GM19099 (cell line): ENCODE data around the gene SS18L1.

Experiments
- POLR2A ChIP-seq: IDR thresholded peaks from 3 replicates; pipeline ENCODE4 v1.6.1; 2011; ENCODE audit warnings: low read depth; ENCODE audit not compliant: insufficient read length; ENCODE audit errors: extremely low read depth

The SS18L1 gene

DNA sequence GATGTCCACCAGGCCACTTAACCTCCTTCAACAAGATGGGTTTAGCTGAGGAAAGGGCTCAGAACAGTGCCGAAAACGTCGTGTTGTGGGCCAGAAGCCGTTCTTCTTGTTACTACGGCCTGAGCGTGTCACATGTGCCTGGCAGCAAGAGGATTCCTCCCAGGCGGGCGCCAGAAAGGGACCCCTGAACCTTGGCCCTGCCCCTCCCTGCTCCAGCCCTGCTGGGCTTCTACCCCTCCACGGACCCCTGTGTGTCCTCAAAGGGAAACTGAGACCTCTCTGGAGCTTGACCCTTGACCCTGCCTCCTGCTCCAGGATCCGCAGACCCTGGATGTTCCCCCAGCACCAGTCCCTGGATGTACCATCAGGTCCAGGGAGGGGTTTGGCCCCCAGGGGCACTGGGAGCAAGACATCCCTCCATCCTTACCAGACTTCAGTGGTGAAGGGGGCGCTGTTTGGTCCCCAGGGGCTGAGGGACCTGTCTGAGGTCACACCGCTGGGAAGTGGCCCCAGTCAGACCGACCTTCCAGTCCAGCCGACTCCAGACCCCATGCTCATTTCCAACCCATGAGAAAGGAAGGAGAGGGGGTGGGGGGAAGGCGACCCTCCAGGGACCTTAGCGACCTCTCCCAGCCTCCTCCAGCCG, 66.4 kb downstream of the SS18L1 start:
- TF ChIP-seq POLR2A, result no peak

DNA sequence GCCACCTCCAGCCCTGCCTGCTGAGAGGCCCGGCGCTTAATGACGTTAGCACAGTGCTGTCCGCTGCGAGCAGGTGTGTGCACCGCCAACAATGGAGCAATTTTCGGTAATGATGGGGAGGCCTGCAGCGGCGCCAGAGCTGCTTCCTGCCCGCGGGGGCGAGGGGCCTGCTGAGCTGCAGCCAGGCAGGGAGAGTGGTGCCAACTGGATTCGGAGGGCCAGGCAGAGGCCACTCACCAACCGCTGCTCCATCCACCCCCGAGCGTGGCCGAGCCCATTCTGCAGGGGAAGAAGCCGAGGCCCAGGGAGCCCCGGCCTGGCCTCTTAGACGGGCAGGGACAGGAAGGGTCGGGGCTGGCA, 66.9 kb downstream of the SS18L1 start:
- TF ChIP-seq POLR2A, result no peak

DNA sequence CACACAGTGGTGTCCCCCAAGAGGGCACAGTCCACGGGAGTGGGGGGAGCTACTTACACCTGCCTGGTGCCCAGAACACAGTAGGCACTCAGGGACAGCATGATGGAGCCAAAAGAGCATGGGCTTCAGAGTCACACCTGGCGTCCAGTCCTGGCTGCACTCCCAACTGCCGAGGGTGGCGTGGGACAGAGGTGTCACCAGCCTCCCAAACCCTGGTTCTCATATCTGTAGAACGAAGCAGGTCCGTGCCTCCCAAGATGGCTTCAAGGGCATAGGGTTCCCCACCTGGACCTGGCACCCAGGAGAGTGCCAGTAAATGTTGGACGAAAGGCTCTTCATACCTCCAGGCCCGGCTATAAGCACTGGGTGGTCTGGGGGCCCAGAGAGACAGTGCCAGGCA, 67.6 kb downstream of the SS18L1 start:
- TF ChIP-seq POLR2A, result no peak

DNA sequence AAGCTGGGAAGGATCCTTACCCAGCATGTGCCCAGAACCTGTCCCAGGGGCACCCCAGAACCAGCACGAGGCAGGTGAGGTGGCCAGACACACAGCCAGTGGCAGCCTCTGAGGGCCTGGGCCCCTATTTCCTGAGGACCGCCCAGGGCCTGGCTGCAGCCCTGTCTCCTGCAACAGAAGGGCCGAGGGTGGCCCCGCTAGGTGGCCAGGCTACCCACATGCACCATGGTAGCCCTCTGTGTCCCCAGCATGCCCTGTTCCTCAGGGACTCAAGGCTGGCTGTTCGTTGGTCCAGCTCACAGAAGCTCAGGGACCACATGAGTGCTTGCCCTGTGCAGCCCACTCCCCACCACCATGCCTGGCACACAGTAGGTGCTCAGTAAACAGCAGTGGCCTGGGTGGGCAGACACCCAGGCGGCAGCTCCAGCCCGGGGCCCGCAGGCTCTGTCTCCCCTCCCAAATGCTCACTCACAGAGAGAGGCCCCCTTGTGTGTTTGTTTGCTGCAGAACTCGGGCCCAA, 68.3 kb downstream of the SS18L1 start:
- TF ChIP-seq POLR2A, result no peak

DNA sequence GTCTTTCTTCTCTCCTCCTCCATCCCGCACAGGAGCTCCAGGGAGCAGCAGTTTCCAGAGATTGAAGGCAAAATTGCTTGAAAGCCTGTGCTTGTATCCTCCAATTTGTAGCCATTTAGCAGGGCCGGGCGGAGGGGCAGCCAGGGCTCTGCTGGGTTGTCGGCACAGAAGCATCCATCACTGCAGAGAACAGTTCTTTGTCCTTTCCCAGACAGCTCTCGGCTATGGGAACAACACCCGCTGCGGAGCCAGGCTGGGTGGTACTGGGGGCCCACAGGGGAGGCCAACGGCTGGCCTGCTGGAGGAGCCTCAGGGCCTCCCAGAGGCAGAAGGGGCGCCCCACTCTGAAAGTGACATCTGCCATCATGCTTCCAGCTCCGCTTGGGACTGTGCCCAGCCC, 68.7 kb downstream of the SS18L1 start:
- no peak for TF ChIP-seq POLR2A

DNA sequence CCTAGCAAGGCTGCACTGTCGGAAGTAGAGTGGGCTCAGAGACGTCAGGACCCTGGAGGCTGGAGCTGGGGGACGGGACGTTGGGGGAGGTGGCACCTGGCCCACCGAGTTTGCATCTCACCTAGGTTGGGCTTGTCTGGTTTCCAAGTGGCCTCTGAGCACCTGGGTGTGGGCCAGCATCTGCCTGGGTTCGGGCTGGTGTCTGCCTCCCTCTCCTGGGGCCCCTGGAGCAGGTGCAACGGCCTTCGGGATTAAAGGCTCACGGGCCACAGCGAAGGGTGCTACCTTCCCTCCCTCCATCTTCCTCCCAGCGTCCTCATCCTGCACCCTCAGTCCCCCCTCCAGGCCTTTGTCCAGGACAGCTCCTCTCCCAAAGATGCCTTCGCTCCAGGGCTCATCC, 70.5 kb downstream of the SS18L1 start:
- no peak for TF ChIP-seq POLR2A

DNA sequence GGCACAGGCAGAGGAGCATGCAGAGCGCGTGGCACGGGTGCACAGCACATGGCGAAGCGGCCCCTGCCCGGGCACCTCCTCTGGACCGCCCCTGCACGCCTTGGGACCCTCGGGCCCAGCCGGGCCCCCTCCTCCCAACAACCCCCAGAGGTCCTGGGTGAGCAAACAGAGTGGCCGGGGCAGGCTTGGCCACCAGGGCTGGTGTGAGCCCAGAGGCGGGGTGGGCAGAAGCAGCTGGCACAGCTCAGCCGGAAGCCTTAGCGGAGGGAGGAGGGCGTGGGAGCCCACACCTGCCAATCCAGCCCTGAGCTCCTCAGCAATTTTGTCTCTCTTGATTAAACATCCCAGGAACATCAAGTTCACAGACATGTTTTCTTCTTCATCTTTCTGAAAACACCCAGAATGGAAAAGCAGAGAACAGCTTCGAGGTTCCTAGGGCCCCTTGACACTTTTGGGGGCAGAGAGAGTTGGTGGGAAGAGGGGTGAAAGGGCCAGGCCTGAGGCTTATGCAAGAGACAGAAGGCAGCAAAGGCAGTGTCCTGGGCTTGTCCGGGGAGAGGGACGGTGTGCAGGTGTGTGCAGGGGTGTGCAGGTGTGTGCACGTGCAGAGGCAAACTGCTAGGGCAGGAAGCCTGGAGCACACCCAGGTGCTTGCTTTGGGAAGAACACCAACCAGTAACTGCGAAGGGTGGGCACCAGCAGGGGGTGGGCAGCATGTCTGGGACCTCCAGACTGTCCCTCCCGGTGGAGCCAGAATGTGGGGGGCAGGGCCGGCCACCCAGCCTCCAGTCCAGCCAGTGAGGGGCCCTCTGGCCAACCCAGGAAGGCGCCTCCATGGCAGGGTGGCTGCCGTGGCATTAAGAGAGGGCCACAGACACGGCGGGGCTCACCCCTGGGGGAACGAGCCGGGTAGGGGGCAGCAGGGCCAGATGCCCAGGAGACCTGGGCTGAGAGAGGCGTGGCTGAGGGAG, 71.7 kb downstream of the SS18L1 start:
- TF ChIP-seq POLR2A, result no peak

DNA sequence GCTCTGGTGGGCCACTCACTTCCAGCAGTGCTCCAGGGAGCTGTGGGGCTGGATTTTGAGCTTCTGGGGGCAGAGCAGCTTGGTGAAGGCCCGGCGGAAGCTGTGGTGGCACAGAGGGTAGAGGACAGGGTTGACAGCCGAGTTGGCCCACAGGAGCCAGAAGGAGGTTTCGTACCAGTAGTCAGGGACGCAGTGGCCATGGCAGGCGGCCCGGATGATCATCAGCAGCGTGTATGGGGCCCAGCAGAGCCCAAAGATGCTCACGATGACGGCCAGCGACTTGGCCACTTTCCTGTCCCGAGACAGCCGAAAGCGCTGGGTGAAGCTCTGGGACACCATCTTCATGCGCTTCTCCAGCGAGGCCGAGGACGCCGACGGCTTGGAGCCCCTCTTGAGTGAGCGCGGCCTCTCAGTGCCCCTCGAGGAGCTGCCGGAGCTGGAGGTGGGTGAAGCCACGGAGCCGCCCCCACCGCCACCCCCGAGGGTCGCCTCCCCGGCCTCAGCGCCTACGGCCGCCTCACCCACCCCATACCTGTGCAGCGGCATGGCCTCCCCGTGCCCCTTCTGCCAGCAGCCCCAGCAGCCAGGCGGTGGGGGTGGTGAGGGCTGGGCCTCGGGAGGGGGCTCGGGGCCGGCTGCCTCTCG, 72.5 kb downstream of the SS18L1 start:
- TF ChIP-seq POLR2A, result no peak

DNA sequence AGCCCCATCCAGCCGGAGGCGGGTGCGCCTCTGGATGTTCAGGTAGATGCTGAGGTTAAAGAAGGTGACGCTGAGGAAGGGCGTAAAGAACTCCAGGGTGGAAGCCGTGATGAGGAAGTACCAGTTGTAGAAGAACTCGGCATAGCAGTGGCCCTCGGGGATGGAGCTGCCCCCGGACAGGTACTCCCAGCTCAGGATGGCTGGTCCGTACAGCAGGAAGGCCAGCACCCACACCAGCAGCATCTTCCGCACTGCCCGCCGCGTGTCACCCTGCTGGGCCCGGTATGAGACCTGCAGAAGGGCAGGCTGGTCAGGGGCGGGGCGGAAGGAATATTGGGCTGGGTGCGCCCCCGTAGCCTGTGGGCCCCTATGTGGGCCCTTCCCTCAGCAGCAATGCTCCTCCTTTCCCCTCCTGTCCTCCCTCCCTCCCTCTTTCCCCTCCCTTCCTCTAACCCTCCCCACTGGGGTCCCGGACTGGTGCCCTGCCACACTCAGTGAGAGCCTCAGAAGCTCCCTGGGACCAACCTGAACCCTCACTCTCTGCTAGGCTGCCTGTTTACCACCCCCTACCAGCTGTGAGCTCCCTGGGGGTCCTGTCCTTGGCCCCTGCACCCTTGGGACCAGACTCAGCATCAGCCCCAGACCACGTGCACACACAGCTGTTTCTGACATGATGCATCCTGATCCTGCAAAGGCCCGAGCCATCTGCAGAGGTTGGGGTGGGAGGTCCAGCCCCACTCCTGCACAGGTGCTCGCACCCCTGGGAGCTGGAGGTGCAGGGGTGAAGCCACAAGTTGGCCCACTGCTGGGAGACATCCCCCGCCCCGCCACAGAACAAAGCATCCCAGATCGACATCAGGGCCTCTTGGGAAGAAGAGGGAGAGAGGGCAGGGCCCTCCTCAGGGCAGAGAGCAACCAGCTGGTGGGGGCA, 73.3 kb downstream of the SS18L1 start:
- TF ChIP-seq POLR2A, result no peak

DNA sequence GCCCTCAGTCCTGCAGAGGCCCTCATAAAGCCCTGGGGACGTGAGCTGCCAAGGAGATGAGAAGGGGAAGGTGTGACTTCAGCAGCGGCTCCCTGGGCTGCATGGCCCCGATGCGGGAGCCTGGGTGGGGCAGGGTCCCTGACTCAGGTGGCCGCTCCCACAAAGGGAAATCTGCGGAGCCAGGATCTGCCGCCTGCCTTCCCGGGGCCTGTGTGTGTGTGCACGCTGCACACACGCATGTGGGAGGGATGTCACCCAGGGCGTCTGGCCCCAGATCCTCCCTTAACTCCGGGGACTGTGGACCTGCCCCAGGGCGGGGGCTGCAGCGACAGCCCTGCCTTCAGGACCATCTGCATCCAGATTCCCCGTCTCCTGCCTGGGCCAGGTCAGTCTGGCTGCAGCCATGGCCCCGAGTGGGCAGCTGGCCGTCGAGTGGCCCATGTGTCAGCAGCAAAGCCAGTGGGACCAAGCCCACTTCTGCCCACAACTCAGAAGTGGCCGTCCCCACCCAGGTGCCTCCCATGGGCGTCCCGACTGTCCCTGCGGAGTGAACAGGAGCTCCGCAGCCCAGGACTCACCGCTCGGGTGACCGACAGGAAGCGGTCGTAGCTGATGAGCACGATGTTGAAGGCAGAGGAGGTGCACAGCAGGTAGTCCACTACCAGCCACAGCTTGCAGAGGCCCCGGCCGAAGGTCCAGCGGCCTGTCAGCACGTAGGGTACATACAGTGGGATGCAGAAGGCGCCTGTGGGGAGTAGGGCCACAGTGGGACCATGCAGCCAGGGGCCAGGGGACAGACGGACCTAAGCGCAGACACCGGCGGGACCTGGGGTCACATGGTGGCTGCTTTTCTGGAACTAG, 74.6 kb downstream of the SS18L1 start:
- TF ChIP-seq POLR2A, result no peak

DNA sequence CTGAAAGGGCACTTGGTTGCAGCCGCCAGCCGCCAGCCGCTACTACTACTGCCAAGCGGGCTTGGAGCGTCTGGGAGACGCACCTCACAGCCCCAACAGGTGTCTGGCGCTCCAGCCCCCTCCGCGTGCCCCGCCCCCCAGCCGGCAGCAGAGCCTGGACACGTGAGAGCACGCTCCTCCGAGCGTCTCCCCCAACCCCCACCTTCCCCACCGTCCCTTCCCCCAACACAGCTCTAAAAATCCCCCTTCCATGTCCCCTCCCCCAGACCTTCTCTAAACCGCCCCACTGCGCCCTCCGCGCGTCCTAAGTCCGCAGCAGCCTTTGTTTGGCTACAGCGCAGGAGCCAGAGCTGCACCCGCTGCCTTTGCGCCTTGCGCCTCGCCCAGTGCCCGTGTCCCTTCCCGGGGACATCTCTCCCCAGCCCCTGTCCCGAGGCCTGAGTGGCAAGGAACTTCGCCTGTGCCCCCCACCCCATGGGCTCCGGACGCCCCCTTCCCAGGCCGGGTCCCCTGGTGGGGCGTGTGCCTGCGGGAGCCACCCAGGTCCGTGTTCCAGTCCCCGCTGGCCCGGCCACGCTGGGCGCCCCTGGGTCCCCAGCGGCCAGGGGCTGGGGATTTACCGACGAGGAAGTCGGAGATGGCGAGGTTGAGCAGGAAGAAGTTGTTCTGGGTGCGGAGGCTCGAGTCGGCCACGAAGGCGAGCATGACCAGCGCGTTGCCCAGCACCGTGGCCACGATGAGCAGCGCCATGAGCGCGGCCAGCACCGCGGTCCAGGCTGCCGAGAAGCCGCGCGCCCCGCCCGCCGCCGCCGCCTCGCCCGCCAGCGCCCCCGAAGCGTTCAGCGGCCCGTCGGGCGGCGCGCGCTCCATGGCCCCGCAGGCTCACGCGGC, 75.8 kb downstream of the SS18L1 start:
- no peak for TF ChIP-seq POLR2A

DNA sequence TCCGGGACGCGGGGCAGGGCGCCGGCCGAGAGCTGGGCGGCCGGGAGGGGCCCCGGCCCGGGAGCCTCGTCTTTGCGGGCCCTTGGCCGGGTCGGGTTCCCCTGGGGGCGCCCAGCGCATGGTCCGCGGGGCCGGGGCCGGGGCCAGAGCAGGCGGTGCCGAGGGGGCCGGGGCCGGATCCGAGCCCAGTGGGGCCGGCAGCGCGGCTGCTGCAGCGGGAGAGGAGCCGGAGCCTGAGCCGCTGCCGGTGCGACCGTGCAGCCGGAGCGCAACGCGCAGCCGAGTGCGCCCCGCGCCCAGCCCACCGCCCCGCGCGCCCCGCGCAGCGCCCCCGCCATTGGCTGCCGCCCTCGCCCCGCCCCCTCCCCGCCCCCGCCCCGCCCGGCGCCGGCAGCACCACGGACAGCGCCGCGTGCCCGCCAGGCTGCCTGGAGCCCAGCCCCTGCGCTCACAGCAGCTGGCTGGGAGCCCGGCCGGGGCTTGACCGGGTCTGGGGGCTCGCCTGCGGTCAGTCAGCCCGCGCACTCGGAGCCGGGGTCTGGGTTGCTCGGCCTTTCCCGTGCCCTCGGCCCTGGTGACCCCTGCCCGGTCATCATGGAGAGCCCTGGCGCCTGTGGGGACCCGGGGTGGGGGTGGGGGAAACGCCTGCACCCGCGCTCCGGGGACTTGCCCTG, 76.6 kb downstream of the SS18L1 start, which contains the start of gene HRH3:
TSS of gene HRH3 (minus strand) at position 287 of the 674 bp plus-strand sequence. CDS start 308 bp downstream, outside the sequence.
- no peak for TF ChIP-seq POLR2A
